Measurements from ENCODE around the gene GRPEL2.

GRPEL2 gene

DNA sequence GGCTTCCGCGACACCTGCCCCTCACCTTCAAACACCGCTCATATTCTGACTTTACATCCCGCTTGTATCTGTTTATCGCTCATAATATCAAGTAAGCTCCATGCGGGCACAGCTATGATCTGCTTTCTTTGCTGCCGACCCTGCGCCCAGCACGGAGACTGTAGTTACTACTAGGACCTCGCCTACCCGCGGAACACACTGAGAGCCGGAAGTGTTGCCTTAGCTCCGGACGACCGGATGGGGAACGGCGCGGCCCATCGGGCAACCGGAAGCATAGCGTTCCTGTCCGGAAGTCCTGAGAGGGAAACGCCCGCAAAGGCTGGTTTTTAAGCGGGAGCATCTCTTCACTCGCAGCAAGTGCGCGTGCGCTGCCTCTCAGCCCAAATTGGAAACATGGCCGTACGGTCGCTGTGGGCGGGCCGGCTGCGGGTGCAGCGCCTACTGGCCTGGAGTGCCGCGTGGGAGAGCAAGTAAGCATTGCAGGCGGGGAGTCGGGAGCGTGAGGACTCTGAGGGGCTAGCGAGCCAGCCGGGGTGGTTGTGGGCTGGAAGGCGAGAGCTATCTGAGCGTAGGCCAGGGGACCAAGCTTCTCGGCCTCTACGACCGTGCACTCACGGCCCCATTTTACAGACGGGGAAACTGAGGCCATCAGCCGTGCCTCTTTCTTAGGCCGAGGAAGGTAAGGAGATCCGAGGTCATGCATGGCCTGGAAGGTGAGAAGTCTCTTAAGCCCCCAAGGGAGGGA lies at the start of gene GRPEL2:
Gene GRPEL2 (plus strand): TSS at position 353 of the 745 bp plus-strand sequence. CDS start 41 bp downstream, at position 394.
- no peak for FAIRE-seq

GRCh38 chr5:149297340-149298025 lies 47.8 kb upstream of the GRPEL2 start:
- FAIRE-seq = no peak

GRCh38 chr5:149298163-149298562 lies 47.1 kb upstream of the GRPEL2 start:
- FAIRE-seq = no peak

GRCh38 chr5:149298842-149299404 lies 46.4 kb upstream of the GRPEL2 start:
- no peak for FAIRE-seq

DNA sequence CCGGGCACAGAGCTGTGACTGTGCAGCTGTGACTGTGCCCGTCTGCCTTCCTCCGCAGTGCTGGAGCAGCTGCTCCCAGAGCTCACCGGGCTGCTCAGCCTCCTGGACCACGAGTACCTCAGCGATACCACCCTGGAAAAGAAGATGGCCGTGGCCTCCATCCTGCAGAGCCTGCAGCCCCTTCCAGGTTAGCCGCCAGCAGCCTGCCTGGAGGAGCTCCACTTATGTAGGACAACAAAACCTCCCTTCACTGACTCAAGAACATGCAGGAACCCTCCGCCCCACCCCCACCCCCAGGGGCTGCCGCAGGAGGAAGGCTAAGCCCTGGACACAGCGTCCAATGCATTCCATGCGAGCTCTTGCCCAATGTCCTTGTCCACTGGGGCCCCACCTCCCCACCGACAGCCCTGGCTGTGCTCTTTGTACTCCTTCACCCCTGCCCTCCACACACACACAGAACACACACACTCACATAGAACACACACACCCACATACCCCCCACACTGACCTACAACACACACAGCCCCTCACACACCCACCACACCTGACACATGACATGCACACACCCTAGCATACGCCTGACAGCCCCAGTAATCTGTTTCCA lies 45.7 kb upstream of the GRPEL2 start:
- no peak for FAIRE-seq

DNA sequence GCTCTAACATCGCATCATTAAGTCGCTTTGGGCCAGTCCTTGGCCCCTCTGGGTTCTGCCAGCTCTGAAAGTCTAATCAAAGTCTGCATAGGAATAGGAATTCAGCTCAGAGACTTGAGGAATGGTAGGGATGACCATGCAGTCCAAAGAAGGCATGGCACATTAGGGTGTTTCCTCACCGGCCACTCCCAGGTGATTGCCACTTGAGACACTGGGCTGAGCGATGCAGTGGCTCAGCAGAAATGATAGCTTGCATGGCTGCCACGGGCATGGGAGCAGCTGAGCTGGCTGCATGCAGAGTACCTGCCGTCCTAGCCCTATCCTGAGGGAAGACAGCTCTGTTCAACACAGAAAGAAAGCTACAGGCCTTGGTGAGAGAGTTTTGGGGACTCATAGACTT lies 44.9 kb upstream of the GRPEL2 start:
- no peak for FAIRE-seq

GRCh38 chr5:149301049-149301743 lies 44.1 kb upstream of the GRPEL2 start:
- FAIRE-seq = no peak

DNA sequence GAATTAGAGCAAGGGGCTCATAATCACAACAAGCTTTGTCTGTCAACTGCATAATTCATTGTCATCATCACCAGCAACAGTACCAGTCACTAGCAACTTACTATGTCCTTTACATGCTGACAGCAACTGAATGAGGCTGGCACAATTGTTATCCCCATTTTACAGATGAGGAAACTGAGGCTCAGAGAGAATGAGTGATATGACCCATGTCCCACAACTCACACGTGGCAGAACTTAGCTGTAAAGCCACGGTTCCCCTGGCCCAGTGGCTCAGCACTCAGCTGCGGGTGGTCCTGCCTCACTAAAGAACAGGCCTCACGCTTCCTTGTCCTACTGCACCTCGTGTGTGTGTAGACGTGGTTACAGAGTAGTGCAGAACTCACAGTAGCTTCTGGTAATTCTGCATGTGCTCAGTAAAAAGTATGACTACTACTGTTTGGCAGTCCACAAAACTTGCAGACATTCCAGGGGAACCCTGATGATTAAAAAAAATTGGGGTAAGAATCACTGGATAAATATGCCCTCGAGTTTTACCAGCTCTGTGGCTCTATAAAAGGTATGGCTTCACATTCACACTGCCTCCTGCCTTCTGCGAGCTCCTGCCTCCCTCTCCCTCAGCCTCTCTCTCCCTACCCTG lies 43.4 kb upstream of the GRPEL2 start:
- FAIRE-seq = no peak

DNA sequence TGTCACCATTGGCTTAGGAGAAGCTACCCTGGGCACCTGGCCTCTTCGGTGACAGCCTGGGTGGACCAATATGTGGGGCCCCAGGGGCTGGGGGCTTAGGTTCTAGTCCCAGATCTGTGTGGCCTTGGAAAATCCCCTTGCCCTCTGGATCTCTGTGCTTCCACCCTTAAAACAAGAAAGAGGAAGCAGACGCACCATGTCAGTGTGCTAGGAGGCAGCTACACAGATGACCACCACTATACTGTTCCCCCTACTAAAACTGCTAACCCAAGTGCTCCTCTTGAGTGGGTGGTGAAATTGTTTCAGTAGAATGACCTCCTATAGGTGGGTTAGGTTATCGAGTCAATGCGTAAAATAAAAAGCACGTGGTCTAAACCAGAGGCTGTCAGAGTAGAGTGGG lies 42.7 kb upstream of the GRPEL2 start:
- no peak for FAIRE-seq

DNA sequence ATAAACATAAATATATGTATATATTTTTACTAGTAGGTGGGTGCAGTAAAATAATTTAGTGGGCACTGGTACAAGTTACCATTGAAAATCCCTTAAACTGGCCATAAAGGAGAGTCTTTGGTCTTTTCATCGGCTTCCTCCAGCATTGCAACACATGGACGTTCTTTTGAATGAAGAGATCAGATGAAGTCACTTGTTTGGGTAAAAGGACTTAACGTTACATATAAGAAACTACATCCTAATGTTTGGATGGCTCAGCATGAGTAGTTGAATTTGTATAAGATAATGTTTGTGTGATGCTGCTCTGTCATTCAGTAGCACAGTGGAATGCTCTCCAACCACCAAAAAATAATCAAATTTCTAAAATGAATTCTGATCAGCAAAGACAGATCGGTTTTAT lies 42.1 kb upstream of the GRPEL2 start:
- FAIRE-seq = no peak

GRCh38 chr5:149304195-149305078 lies 40.9 kb upstream of the GRPEL2 start:
- FAIRE-seq = no peak

DNA sequence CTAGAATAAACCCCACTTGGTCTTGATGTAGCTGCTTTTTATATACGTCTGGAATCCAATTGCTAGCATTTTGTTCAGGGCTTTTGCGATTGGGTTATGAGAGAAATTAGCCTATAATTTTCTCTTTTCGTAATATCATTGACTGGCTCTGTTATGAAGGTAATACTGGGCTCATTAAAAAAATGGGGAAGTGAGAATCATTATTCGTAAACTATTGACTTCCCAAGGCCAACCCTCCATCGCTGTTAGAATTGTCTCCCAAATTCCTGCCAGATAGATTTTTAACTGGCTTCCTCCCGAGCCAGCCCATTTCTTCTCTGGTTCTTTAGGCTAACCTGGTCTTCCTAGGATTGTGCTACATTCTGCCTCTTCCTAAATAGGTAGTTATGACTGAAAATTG lies 35.9 kb upstream of the GRPEL2 start:
- FAIRE-seq = no peak

DNA sequence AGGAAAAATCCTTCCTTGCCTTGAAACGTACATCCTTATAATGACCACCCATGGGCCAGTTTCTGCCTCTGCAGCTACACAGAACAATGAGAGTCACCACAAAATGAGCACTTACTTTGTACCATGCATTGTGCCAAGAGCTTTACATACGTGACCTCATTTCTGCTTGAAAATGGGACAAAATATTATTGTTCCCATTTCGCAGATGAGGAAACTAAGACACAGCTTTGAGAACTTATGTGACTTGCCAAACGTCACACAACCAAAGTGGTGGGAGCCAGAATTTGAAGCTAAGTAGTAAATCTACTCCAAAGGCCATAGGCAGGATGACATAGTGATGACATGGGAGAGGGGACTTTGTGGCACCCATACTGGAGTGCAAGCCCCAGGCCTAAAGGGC lies 34.8 kb upstream of the GRPEL2 start:
- FAIRE-seq = no peak

GRCh38 chr5:149310947-149311658 lies 34.2 kb upstream of the GRPEL2 start:
- no peak for FAIRE-seq

DNA sequence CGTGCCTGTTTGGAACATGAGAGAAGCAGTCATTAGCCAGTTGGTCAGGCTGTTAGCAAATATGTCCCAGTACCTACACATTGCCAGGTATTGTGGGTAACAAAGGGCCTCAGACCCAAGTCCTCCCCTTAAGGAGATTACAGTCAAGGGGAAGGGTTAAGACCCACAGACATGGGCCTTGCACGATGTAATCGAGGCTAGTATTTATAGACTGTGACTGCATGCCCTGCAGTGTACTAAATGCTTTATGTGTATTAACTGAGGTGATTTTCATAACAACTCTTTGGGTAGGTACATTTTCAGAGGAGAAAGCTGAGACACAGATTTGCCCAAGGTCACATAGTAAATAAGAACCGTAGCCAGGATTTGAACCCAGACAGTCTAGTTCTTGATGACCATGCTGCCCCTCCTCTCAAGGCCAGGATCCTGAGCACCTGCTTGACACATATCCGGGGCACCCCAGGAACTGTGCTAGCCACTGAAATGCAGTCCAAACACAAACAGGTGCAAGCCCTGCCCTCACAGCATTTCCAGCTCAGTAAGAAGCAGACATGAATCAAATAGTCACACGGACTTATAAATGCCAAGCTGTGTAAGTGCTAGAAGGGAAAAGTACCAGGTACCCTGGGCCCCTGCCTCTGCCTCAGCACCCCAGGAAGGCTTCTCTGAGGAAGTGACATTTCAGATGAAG lies 32.0 kb upstream of the GRPEL2 start:
- FAIRE-seq = no peak

DNA sequence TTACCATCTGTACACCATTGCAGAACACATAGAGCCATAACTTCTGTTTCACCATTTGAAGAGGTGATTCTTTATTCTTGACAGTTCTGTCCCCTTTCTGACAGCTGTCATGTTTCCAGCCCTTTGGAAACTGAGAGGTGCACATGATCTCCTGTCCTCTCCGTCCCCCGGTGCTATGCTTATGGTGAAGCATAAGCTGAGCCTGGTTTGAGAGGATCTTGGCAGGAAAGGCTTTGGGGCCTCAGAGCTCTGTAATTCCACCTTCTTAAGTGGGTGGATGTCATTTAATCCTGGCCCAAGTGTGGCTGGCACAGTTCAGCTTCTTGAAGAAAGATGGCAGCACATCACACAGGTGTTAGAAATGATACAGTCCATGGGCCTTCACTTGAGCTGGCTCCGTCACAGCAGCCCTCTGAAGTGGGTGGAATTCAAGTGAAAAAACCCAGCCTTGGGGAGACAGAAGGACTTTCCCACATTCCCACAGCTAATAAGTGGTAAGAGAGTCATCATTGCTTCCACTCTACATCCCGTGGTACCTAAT lies 30.7 kb upstream of the GRPEL2 start:
- no peak for FAIRE-seq

- FAIRE-seq = no peak
These were observed 29.5 kb upstream of the GRPEL2 start for GRCh38 chr5:149315753-149316152.

DNA sequence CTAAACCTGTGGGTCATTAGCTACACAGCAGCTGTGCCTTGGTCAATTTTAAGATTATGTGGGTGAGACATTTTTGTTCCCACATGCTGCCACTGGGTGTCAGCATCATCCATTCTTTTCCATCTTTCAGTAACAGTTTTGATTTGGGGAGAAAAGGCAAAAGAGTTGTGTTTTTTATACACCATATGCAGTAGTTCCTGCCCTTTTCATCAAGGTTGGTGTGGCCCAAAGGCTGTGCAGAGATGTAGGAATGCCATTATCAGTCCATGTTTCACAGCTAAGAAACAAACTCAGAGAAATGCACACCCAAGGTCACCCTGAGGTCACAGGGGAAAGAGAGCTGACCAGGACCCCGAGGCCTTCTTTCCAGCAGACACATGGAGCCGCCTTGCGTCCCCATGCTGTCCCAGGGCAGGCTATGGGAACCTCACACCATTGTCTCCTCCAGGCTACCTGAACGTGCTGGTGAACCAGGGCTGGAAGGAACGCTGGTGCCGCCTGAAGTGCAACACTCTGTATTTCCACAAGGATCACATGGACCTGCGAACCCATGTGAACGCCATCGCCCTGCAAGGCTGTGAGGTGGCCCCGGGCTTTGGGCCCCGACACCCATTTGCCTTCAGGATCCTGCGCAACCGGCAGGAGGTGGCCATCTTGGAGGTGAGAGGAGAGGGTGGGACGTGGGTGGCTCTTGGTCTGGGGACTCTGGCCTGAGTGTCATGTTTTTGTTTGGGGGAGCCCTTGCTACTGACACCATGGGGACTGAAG lies 27.8 kb upstream of the GRPEL2 start:
- FAIRE-seq = peak; percentile 14

DNA sequence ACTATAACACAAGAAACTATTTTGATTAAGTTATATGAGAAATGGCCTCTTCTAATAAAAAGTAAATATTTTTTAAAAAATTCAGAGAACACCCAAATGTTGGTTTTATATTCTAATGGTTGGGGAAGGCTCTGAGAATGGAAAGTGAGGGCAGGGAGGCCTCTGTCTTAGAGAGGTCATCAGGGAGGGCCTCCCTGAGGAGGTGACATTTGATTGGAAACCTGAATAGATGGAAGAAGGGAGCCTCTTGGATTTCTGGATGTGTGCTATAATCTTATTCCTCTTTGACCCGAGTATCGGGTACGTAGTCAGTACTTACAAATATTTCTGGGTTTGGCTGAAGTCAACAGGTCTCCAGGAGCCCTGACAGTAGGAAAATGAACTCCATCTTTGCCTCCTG lies 26.1 kb upstream of the GRPEL2 start:
- no peak for FAIRE-seq
